OCI-LY7 (cell line): ENCODE measurements around the gene SMAP1. TPM values are rescaled to one million over a fixed set of nuclear protein-coding genes. Genes with fewer than 3 reads are reported as not detected.

ENCODE experiments used
- BruUV-seq: library from RNA; stranded (reverse); fragments of 400-500 nt; replicated peaks from 2 replicates; lab custom pipeline; 2021; lab: Mats Ljungman, UMichigan
- CTCF ChIA-PET: fragments of 300-600 bp; sonication (Branson Sonifier 250); formaldehyde crosslinking; loops from one replicate; lab custom pipeline; 2022; ENCODE audit warnings: antibody characterized with exemption; ENCODE audit not compliant: unreplicated experiment; lab: Charles Lee
- POLR2A ChIA-PET: fragments of 300-600 bp; sonication (Branson Sonifier 250); formaldehyde crosslinking; loops from one replicate; lab custom pipeline; 2022; ENCODE audit warnings: antibody characterized with exemption; lab: Charles Lee
- DNase-seq: peaks from one replicate; pipeline ENCODE4 v3.0.0-alpha.2; 2015; ENCODE audit warnings: low spot score
- H2AFZ ChIP-seq: fragments of 200-600 bp; sonication (generic), shearing (Covaris generic); 2 replicates; pipeline ENCODE4 v1.6.1; 2014; ENCODE audit warnings: mild to moderate bottlenecking, antibody characterized with exemption, low read length, moderate library complexity
- H3K27ac ChIP-seq: fragments of 200-600 bp; sonication (generic); 2 replicates; pipeline ENCODE4 v1.5.1; 2014; ENCODE audit warnings: mixed run types, low read depth, mild to moderate bottlenecking, moderate library complexity, low read length, inconsistent platforms; ENCODE audit not compliant: poor library complexity, severe bottlenecking
- H3K36me3 ChIP-seq: fragments of 200-600 bp; sonication (generic); 2 replicates; pipeline ENCODE4 v1.6.1; 2014; ENCODE audit warnings: mild to moderate bottlenecking, antibody characterized with exemption, low read length, moderate library complexity, mixed read lengths; ENCODE audit not compliant: insufficient read depth
- H3K4me1 ChIP-seq: fragments of 200-600 bp; sonication (generic); 2 replicates; pipeline ENCODE4 v1.5.1; 2014; ENCODE audit warnings: mild to moderate bottlenecking, low read length; ENCODE audit not compliant: insufficient read depth, poor library complexity, severe bottlenecking
- H3K4me2 ChIP-seq: fragments of 200-600 bp; sonication (generic); 2 replicates; pipeline ENCODE4 v1.6.1; 2014; ENCODE audit warnings: mild to moderate bottlenecking, low read length
- H3K4me3 ChIP-seq: fragments of 200-600 bp; sonication (generic); 2 replicates; pipeline ENCODE4 v1.5.1; 2014; ENCODE audit warnings: mild to moderate bottlenecking, low read depth, low read length; ENCODE audit not compliant: poor library complexity, severe bottlenecking
- H3K79me2 ChIP-seq: fragments of 200-600 bp; sonication (generic); 2 replicates; pipeline ENCODE4 v1.6.1; 2016; ENCODE audit warnings: low read depth, mild to moderate bottlenecking, low read length, moderate library complexity, mixed read lengths; ENCODE audit not compliant: insufficient read depth
- H3K9me2 ChIP-seq: fragments of 200-600 bp; sonication (generic); 2 replicates; pipeline ENCODE4 v1.6.1; 2016; ENCODE audit warnings: mild to moderate bottlenecking, low read length, mixed read lengths; ENCODE audit not compliant: insufficient read depth
- H3K9me3 ChIP-seq: fragments of 200-600 bp; sonication (generic); 2 replicates; pipeline ENCODE4 v1.6.1; 2014; ENCODE audit warnings: mild to moderate bottlenecking, mixed run types, low read length, mixed read lengths
- H4K20me1 ChIP-seq: fragments of 200-600 bp; sonication (generic); 2 replicates; pipeline ENCODE4 v1.6.1; 2014; ENCODE audit warnings: mild to moderate bottlenecking, antibody characterized with exemption, low read length, moderate library complexity, mixed read lengths; ENCODE audit not compliant: insufficient read depth
- CTCF ChIP-seq: fragments of 200-600 bp; sonication (generic); conservative IDR thresholded peaks from 2 replicates; pipeline ENCODE4 v1.5.1; 2014; ENCODE audit warnings: mild to moderate bottlenecking, antibody characterized with exemption, low read length, moderate library complexity, mixed read lengths
- EZH2phosphoT487 ChIP-seq: fragments of 200-600 bp; sonication (generic); IDR thresholded peaks from 2 replicates; pipeline ENCODE4 v1.6.1; 2018; ENCODE audit warnings: low read depth, borderline replicate concordance, mild to moderate bottlenecking, mixed run types, antibody characterized with exemption, low read length, moderate library complexity, mixed read lengths
- intact Hi-C: fragments of 100-400 bp; cut with micrococcal nuclease; formaldehyde crosslinking; loops from one replicate; pipeline ENCODE4 v1.10.0; 2022; ENCODE audit not compliant: unreplicated experiment
- total RNA-seq, 2 experiments: library from RNA; depleted of rRNA in 1 of 2; stranded (reverse); fragments of >200 nt in 1 of 2; shearing (Covaris generic) in 1 of 2; gene quantifications; 2 replicates each; pipeline ENCODE4 v1.2.3, GENCODE V29; 2014 to 2022

Gene SMAP1
- total RNA-seq, 2 experiments from 2014 or later, result 15.1 to 28.9 TPM

GRCh38 chr6:70894001-70894400 lies 226.3 kb downstream of the SMAP1 start:
- no peak for TF ChIP-seq EZH2phosphoT487
- TF ChIP-seq CTCF, result no peak
- H3K9me3 ChIP-seq, result no peaks in the 10 kb centered on the region
- H3K27ac ChIP-seq, result no peak overlapping the region
- BruUV-seq, result no TSS peak
- no peak overlapping the region for H3K4me3 ChIP-seq
- H3K36me3 ChIP-seq, result no peaks in the 10 kb centered on the region
- H3K9me2 ChIP-seq, result no peaks in the 10 kb centered on the region
- intact Hi-C loops, result no loop called here
- ChIA-PET CTCF (no interaction called here), POLR2A (no interaction called here)
- no peaks in the 10 kb centered on the region for H3K4me1 ChIP-seq
- no peak overlapping the region for H3K4me2 ChIP-seq
- no peaks in the 10 kb centered on the region for H4K20me1 ChIP-seq
- no peaks in the 10 kb centered on the region for H3K79me2 ChIP-seq
- no peak overlapping the region for H2AFZ ChIP-seq
- no peak for DNase-seq

GRCh38 chr6:70900047-70900446 lies 232.4 kb downstream of the SMAP1 start:
- no TSS peak for BruUV-seq
- H4K20me1 ChIP-seq, result no peaks in the 10 kb centered on the region
- ChIA-PET POLR2A (interaction anchor here (0.8 to 1.1 kb wide), 2 partner anchors 71 to 173 kb away, joined by 3 read pairs; no protein-coding TSS in a partner anchor), CTCF (no interaction called here)
- no peak for TF ChIP-seq CTCF
- no peak for TF ChIP-seq EZH2phosphoT487
- no peak for DNase-seq
- H3K9me3 ChIP-seq, result no peaks in the 10 kb centered on the region
- H3K79me2 ChIP-seq, result no peaks in the 10 kb centered on the region
- no peaks in the 10 kb centered on the region for H3K4me1 ChIP-seq
- H3K27ac ChIP-seq, result no peak overlapping the region
- no peak overlapping the region for H3K4me2 ChIP-seq
- H2AFZ ChIP-seq, result no peak overlapping the region
- intact Hi-C loops, result no loop called here
- H3K4me3 ChIP-seq, result no peak overlapping the region
- H3K36me3 ChIP-seq, result no peaks in the 10 kb centered on the region
- H3K9me2 ChIP-seq, result no peaks in the 10 kb centered on the region

GRCh38 chr6:70901324-70901723 lies 233.6 kb downstream of the SMAP1 start:
- H3K9me3 ChIP-seq, result no peaks in the 10 kb centered on the region
- intact Hi-C loops, result no loop called here
- H3K4me1 ChIP-seq, result no peaks in the 10 kb centered on the region
- H3K4me2 ChIP-seq, result no peak overlapping the region
- no peak overlapping the region for H3K4me3 ChIP-seq
- TF ChIP-seq EZH2phosphoT487 (no peak), CTCF (peak; percentile 61)
- no peaks in the 10 kb centered on the region for H4K20me1 ChIP-seq
- H3K9me2 ChIP-seq, result no peaks in the 10 kb centered on the region
- H3K27ac ChIP-seq, result no peak overlapping the region
- POLR2A ChIA-PET, result interaction anchor here (0.6 kb wide), 1 partner anchor 124 kb away, joined by 3 read pairs; no protein-coding TSS in a partner anchor
- DNase-seq, result no peak
- no peak overlapping the region for H2AFZ ChIP-seq
- CTCF ChIA-PET, result no interaction called here
- no peaks in the 10 kb centered on the region for H3K79me2 ChIP-seq
- H3K36me3 ChIP-seq, result no peaks in the 10 kb centered on the region
- no TSS peak for BruUV-seq
